H9 (cell line): ENCODE results near the gene HOXC12. TPM values are rescaled to one million over a fixed set of nuclear protein-coding genes. Genes with fewer than 3 reads are reported as not detected.

Experiments
- DNase-seq: peaks from one replicate; pipeline ENCODE4 v3.0.0-alpha.2; 2017
- H2AFZ ChIP-seq: one replicate; pipeline ENCODE4 v1.6.1; 2013; ENCODE audit warnings: mild to moderate bottlenecking, low read length, control low read depth, moderate library complexity
- H2AK5ac ChIP-seq: 2 replicates; pipeline ENCODE4 v1.6.1; 2013; ENCODE audit warnings: low read length, control low read depth, mixed read lengths; ENCODE audit not compliant: insufficient read length
- H2BK120ac ChIP-seq: one replicate; pipeline ENCODE4 v1.6.1; 2013; ENCODE audit warnings: low read depth, mild to moderate bottlenecking, low read length, control low read depth, inconsistent platforms; ENCODE audit not compliant: poor library complexity, severe bottlenecking
- H2BK12ac ChIP-seq: 2 replicates; pipeline ENCODE4 v1.6.1; 2013; ENCODE audit warnings: low read length, control low read depth, mixed read lengths, low read depth; ENCODE audit not compliant: insufficient read length
- H2BK15ac ChIP-seq: 2 replicates; pipeline ENCODE4 v1.6.1; 2013; ENCODE audit warnings: low read depth, low read length, control low read depth
- H2BK20ac ChIP-seq: one replicate; pipeline ENCODE4 v1.6.1; 2013; ENCODE audit warnings: low read depth, mild to moderate bottlenecking, low read length, control low read depth, inconsistent platforms; ENCODE audit not compliant: poor library complexity, severe bottlenecking
- H2BK5ac ChIP-seq: 2 replicates; pipeline ENCODE4 v1.6.1; 2013; ENCODE audit warnings: low read length, control low read depth, mixed read lengths; ENCODE audit not compliant: insufficient read length
- H3K14ac ChIP-seq: 2 replicates; pipeline ENCODE4 v1.6.1; 2013; ENCODE audit warnings: low read length, control low read depth; ENCODE audit not compliant: insufficient read depth
- H3K18ac ChIP-seq: 2 replicates; pipeline ENCODE4 v1.6.1; 2013; ENCODE audit warnings: low read depth, mild to moderate bottlenecking, mixed read lengths, low read length, control low read depth; ENCODE audit not compliant: insufficient read length
- H3K23ac ChIP-seq: 2 replicates; pipeline ENCODE4 v1.6.1; 2013; ENCODE audit warnings: low read length, control low read depth, mixed read lengths, low read depth; ENCODE audit not compliant: insufficient read length
- H3K23me2 ChIP-seq: 2 replicates; pipeline ENCODE4 v1.6.1; 2013; ENCODE audit warnings: low read depth, mild to moderate bottlenecking, mixed read lengths, low read length, control low read depth; ENCODE audit not compliant: insufficient read length, poor library complexity, severe bottlenecking
- H3K27ac ChIP-seq: 2 replicates; pipeline ENCODE4 v1.5.1; 2013; ENCODE audit warnings: low read length, control low read depth, mixed read lengths, low read depth; ENCODE audit not compliant: insufficient read length
- H3K27me3 ChIP-seq: 2 replicates; pipeline ENCODE4 v1.6.1; 2013; ENCODE audit warnings: low read length, control low read depth, inconsistent platforms; ENCODE audit not compliant: insufficient read depth
- H3K4ac ChIP-seq: 2 replicates; pipeline ENCODE4 v1.6.1; 2013; ENCODE audit warnings: low read depth, mild to moderate bottlenecking, control low read depth, inconsistent platforms, low read length, moderate library complexity
- H3K4me1 ChIP-seq: 2 replicates; pipeline ENCODE4 v1.6.1; 2013; ENCODE audit warnings: low read length, control low read depth, inconsistent platforms; ENCODE audit not compliant: insufficient read depth
- H3K4me2 ChIP-seq: 2 replicates; pipeline ENCODE4 v1.6.1; 2013; ENCODE audit warnings: low read length, control low read depth, mixed read lengths; ENCODE audit not compliant: insufficient read length, insufficient read depth
- H3K56ac ChIP-seq: 2 replicates; pipeline ENCODE4 v1.6.1; 2013; ENCODE audit warnings: low read depth, mild to moderate bottlenecking, mixed read lengths, low read length, control low read depth; ENCODE audit not compliant: insufficient read length
- H3K79me1 ChIP-seq: 2 replicates; pipeline ENCODE4 v1.6.1; 2013; ENCODE audit warnings: low read depth, mild to moderate bottlenecking, moderate library complexity, low read length, control low read depth, inconsistent platforms; ENCODE audit not compliant: insufficient read depth, poor library complexity, severe bottlenecking
- H3K79me2 ChIP-seq: 2 replicates; pipeline ENCODE4 v1.6.1; 2013; ENCODE audit warnings: low read length, control low read depth, inconsistent platforms; ENCODE audit not compliant: insufficient read depth
- H3K9ac ChIP-seq: 2 replicates; pipeline ENCODE4 v1.6.1; 2013; ENCODE audit warnings: low read length, control low read depth, mixed read lengths; ENCODE audit not compliant: insufficient read length; ENCODE audit errors: extremely low read depth
- H3K9me3 ChIP-seq: one replicate; pipeline ENCODE4 v1.6.1; 2013; ENCODE audit warnings: low read depth, low read length, inconsistent platforms; ENCODE audit not compliant: control insufficient read depth
- H3T11ph ChIP-seq: one replicate; pipeline ENCODE4 v1.6.1; 2013; ENCODE audit warnings: mild to moderate bottlenecking, low read length, control low read depth, inconsistent platforms
- H4K20me1 ChIP-seq: one replicate; pipeline ENCODE4 v1.6.1; 2013; ENCODE audit not compliant: control insufficient read depth, insufficient read length, insufficient read depth
- H4K5ac ChIP-seq: 2 replicates; pipeline ENCODE4 v1.6.1; 2013; ENCODE audit warnings: low read depth, mild to moderate bottlenecking, mixed read lengths, low read length, control low read depth; ENCODE audit not compliant: insufficient read length
- H4K8ac ChIP-seq: replicated peaks from 2 replicates; pipeline ENCODE4 v1.6.1; 2013; ENCODE audit warnings: low read length, control low read depth, mixed read lengths, low read depth; ENCODE audit not compliant: insufficient read length
- H4K91ac ChIP-seq: 2 replicates; pipeline ENCODE4 v1.6.1; 2013; ENCODE audit warnings: low read depth, mild to moderate bottlenecking, moderate library complexity, mixed read lengths, low read length, control low read depth; ENCODE audit not compliant: insufficient read length
- H3K27ac Mint-ChIP-seq, 3 experiments: 2 replicates in 2 of 3; 3 replicates in 1 of 3; pipeline ENCODE4 v1.8.0; 2020 to 2021; ENCODE audit warnings: mixed read lengths in 3 of 3, mild to moderate bottlenecking in 1 of 3, moderate library complexity in 1 of 3
- H3K27me3 Mint-ChIP-seq: 2 replicates; pipeline ENCODE4 v1.8.0; 2021; ENCODE audit warnings: low read depth, mild to moderate bottlenecking, moderate library complexity, mixed read lengths
- H3K36me3 Mint-ChIP-seq, 3 experiments: 2 replicates in 2 of 3; 3 replicates in 1 of 3; pipeline ENCODE4 v1.8.0; 2020 to 2021; ENCODE audit warnings: low read depth in 3 of 3, mixed read lengths in 3 of 3; ENCODE audit not compliant: insufficient read depth in 1 of 3
- H3K4me1 Mint-ChIP-seq, 2 experiments: 2 replicates each; pipeline ENCODE4 v1.8.0; 2020; ENCODE audit warnings: mixed read lengths in 2 of 2
- H3K4me3 Mint-ChIP-seq, 2 experiments: 2 replicates in 1 of 2; 3 replicates in 1 of 2; pipeline ENCODE4 v1.8.0; 2020 to 2021; ENCODE audit warnings: mild to moderate bottlenecking in 2 of 2, mixed read lengths in 2 of 2, moderate library complexity in 1 of 2
- H3K9me3 Mint-ChIP-seq, 2 experiments: 2 replicates in 1 of 2; 3 replicates in 1 of 2; pipeline ENCODE4 v1.8.0; 2020; ENCODE audit warnings: mild to moderate bottlenecking in 2 of 2, mixed read lengths in 2 of 2, moderate library complexity in 1 of 2
- WGBS: extraction: QIAGEN DNeasy Blood & Tissue Kit; methylation state at CpG from one replicate; pipeline ENCODE4 v1.1.7; 2013; ENCODE audit warnings: missing lambda C conversion rate, low lambda C conversion rate, mixed read lengths; ENCODE audit not compliant: insufficient read length; ENCODE audit errors: extremely low coverage; 5-methylcytosine and 5-hydroxymethylcytosine counted together
- total RNA-seq: library from RNA; stranded (reverse); gene quantifications from 2 replicates; pipeline ENCODE4 v1.2.1, GENCODE V29; 2021
- TF ChIP-seq, protein P1 (sequence below): fragments of 200-600 bp; sonication (generic); conservative IDR thresholded peaks from 3 replicates; pipeline ENCODE4 v1.8.0; 2021; ENCODE audit warnings: antibody characterized with exemption, mild to moderate bottlenecking

Gene HOXC12
- total RNA-seq, 1 experiment from 2014 or later: not detected

DNA sequence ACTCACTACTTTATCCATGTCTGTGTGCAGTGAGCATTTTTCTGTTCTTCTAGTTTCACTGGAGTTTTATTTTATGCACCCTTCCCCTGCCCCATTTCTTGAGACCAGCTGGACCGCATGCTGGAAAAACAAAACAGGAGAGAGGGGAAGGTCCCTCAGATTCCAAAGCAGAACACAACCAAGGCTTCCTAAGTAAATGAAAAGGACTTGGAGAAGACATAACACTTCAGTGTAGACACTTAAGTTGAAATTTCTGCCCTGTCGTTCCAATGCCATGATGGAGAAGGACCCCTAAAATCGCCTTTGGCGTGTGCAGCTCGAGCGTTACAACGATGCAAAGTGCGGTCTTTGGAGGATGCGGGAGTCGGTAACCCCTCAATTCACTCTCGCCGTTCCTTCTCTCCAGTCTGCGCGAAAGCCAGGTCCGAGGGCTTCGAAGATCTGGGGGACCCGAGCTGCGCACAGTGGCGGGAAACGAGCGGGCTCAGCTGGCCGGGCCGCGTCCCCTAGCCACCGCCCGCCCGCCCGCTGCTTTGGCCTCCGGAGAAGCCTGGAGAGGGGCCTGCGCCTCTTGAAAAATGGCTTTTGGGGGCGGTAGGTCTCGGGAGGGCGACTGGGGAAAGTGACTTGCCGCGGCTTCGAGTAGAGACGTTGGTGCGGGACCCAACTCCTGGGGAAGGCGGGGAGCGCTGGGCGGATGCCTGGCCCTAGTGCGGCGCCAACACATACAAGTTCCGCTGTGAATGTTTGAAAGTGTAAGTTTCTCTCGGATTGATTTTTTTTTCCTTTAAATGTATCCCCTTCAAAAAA lies 27.3 kb upstream of the HOXC12 start:
- H3K4me2 ChIP-seq: no peak overlapping the region

More for the DNA sequence above, 27.3 kb upstream of the HOXC12 start:
- Histone ChIP-seq H3K79me2 (no peaks in the 10 kb centered on the region), H3K56ac (no peak overlapping the region), H3K27me3 (peaks cover 92% of the 10 kb centered on the region), H3K14ac (no peak overlapping the region), H3K23me2 (no peaks in the 10 kb centered on the region), H3K18ac (no peak overlapping the region), H2BK12ac (no peak overlapping the region), H2BK120ac (no peak overlapping the region), H3T11ph (no peak overlapping the region), H4K8ac (no peak overlapping the region), H3K4me1 (no peaks in the 10 kb centered on the region), H3K23ac (no peak overlapping the region), H2AFZ (no peak overlapping the region), H4K91ac (no peak overlapping the region), H4K20me1 (no peaks in the 10 kb centered on the region), H3K79me1 (no peaks in the 10 kb centered on the region), H3K9me3 (no peaks in the 10 kb centered on the region), H4K5ac (no peak overlapping the region), H2BK15ac (no peak overlapping the region), H3K4ac (no peak overlapping the region), H3K27ac (no peak overlapping the region), H3K9ac (no peak overlapping the region), H2BK20ac (no peak overlapping the region), H2BK5ac (no peak overlapping the region), H2AK5ac (no peak overlapping the region)
- peak; percentile 47 for DNase-seq
- peaks cover 0 to 5% of the 10 kb centered on the region in 2 experiments; a peak in 1 of 4 replicates for H3K4me1 Mint-ChIP-seq
- TF ChIP-seq, protein P1, sequence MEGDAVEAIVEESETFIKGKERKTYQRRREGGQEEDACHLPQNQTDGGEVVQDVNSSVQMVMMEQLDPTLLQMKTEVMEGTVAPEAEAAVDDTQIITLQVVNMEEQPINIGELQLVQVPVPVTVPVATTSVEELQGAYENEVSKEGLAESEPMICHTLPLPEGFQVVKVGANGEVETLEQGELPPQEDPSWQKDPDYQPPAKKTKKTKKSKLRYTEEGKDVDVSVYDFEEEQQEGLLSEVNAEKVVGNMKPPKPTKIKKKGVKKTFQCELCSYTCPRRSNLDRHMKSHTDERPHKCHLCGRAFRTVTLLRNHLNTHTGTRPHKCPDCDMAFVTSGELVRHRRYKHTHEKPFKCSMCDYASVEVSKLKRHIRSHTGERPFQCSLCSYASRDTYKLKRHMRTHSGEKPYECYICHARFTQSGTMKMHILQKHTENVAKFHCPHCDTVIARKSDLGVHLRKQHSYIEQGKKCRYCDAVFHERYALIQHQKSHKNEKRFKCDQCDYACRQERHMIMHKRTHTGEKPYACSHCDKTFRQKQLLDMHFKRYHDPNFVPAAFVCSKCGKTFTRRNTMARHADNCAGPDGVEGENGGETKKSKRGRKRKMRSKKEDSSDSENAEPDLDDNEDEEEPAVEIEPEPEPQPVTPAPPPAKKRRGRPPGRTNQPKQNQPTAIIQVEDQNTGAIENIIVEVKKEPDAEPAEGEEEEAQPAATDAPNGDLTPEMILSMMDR: no peak
- no CpG with 5 or more reads among the region's 45 CpGs for WGBS
- H3K27me3 Mint-ChIP-seq: peaks cover 100% of the 10 kb centered on the region
- no peak overlapping the region for H3K27ac Mint-ChIP-seq
- H3K4me3 Mint-ChIP-seq: peak overlapping the region in 1 of 2 experiments; percentile 50; a peak in 2 of 5 replicates
- H3K9me3 Mint-ChIP-seq: peaks cover 0 to 3% of the 10 kb centered on the region in 2 experiments; a peak in 2 of 5 replicates
- H3K36me3 Mint-ChIP-seq: no peaks in the 10 kb centered on the region
